ENCODE results near the gene CCND1.

GRCh38 chr11:69684651-69685050 is 43.7 kb downstream of the CCND1 start:
- TF ChIP-seq EZH2 (IDR thresholded peaks at IDR 0.05; ENCODE audit: low read length, unreplicated experiment) (no peak), CTCF (conservative IDR thresholded peaks at IDR 0.05; ENCODE audit: low read depth, low read length) (no peak)

Data from PC-3 (cell line).